ENCODE measurements around the gene GFRA1. TPM values are rescaled to one million over a fixed set of nuclear protein-coding genes. Genes with fewer than 3 reads are reported as not detected.

GFRA1 gene
- polyA plus RNA-seq, 1 donor (not counting 4 experiments of a cell fraction or from before 2014, with no cell fraction given) = not detected

GRCh38 chr10:116118847-116119246 is 154.2 kb downstream of the GFRA1 start:
- H3K27me3 ChIP-seq (ENCODE audit: control insufficient read depth, extremely low read depth, insufficient read depth, low read length) = no peaks in the 10 kb centered on the region
- dilution Hi-C loops (cut with MboI; ENCODE audit: extremely low pct_ligation_motif_present, low sequenced_read_pairs) = no loop called here

GRCh38 chr10:116115797-116116196 is 157.2 kb downstream of the GFRA1 start:
- peaks cover 7% of the 10 kb centered on the region for H3K4me1 ChIP-seq (ENCODE audit: control insufficient read depth, extremely low read depth, insufficient read depth, low read length)
- no peak overlapping the region for H3K4me3 ChIP-seq (ENCODE audit: control insufficient read depth in 2 of 3, extremely low read depth in 1 of 3, insufficient read depth in 2 of 3, low read depth in 1 of 3, low read length in 3 of 3)
- DNase-seq (ENCODE audit: low read depth, low spot score) (no peak), FAIRE-seq (no peak)
- TF ChIP-seq CTCF (optimal IDR thresholded peaks at IDR 0.05 in 1 of 3, IDR thresholded peaks at IDR 0.05 in 1 of 3, conservative IDR thresholded peaks at IDR 0.05 in 1 of 3; ENCODE audit: extremely low read depth in 1 of 3, insufficient read depth in 2 of 3, low read length in 3 of 3) (no peak), EZH2 (IDR thresholded peaks at IDR 0.05; ENCODE audit: low read length) (no peak)
- H3K4me2 ChIP-seq (ENCODE audit: control insufficient read depth, extremely low read depth, insufficient read depth, low read depth, low read length) = no peak overlapping the region
- H3K27ac ChIP-seq (ENCODE audit: control insufficient read depth, insufficient read depth, low read length) = no peak overlapping the region
- H3K27me3 ChIP-seq (ENCODE audit: control insufficient read depth, extremely low read depth, insufficient read depth, low read length) = no peaks in the 10 kb centered on the region
- no peak overlapping the region for H2AFZ ChIP-seq (ENCODE audit: control insufficient read depth, low read length)
- H3K9me3 ChIP-seq (ENCODE audit: control insufficient read depth, low read depth, low read length) = no peaks in the 10 kb centered on the region
- no peaks in the 10 kb centered on the region for H3K9me1 ChIP-seq (ENCODE audit: control insufficient read depth, extremely low read depth, insufficient read depth, low read length)
- H3K79me2 ChIP-seq (ENCODE audit: control insufficient read depth, insufficient read depth, low read length) = no peaks in the 10 kb centered on the region
- no peak overlapping the region for H3K9ac ChIP-seq (ENCODE audit: control insufficient read depth, extremely low read depth, insufficient read depth, low read length)
- H3K36me3 ChIP-seq (ENCODE audit: control insufficient read depth in 2 of 2, extremely low read depth in 1 of 2, insufficient read depth in 2 of 2, low read length in 2 of 2) = no peaks in the 10 kb centered on the region
- no peaks in the 10 kb centered on the region for H4K20me1 ChIP-seq (ENCODE audit: control insufficient read depth, extremely low read depth, insufficient read depth, low read length)
- dilution Hi-C loops (cut with MboI; ENCODE audit: extremely low pct_ligation_motif_present, low sequenced_read_pairs) = no loop called here

More at GRCh38 chr10:116118847-116119246, 154.2 kb downstream of the GFRA1 start:
- no peak overlapping the region for H3K4me2 ChIP-seq (ENCODE audit: control insufficient read depth, extremely low read depth, insufficient read depth, low read depth, low read length)
- H3K9me3 ChIP-seq (ENCODE audit: control insufficient read depth, low read depth, low read length) = no peaks in the 10 kb centered on the region
- H3K27ac ChIP-seq (ENCODE audit: control insufficient read depth, insufficient read depth, low read length) = no peak overlapping the region
- no peaks in the 10 kb centered on the region for H3K9me1 ChIP-seq (ENCODE audit: control insufficient read depth, extremely low read depth, insufficient read depth, low read length)
- H3K79me2 ChIP-seq (ENCODE audit: control insufficient read depth, insufficient read depth, low read length) = no peaks in the 10 kb centered on the region
- no peak overlapping the region for H2AFZ ChIP-seq (ENCODE audit: control insufficient read depth, low read length)
- no peak for FAIRE-seq
- H4K20me1 ChIP-seq (ENCODE audit: control insufficient read depth, extremely low read depth, insufficient read depth, low read length) = no peaks in the 10 kb centered on the region
- no peak for TF ChIP-seq CTCF (optimal IDR thresholded peaks at IDR 0.05 in 1 of 3, IDR thresholded peaks at IDR 0.05 in 1 of 3, conservative IDR thresholded peaks at IDR 0.05 in 1 of 3; ENCODE audit: extremely low read depth in 1 of 3, insufficient read depth in 2 of 3, low read length in 3 of 3)
- no peak for TF ChIP-seq EZH2 (IDR thresholded peaks at IDR 0.05; ENCODE audit: low read length)
- H3K36me3 ChIP-seq (ENCODE audit: control insufficient read depth in 2 of 2, extremely low read depth in 1 of 2, insufficient read depth in 2 of 2, low read length in 2 of 2) = no peaks in the 10 kb centered on the region
- peaks cover 7% of the 10 kb centered on the region for H3K4me1 ChIP-seq (ENCODE audit: control insufficient read depth, extremely low read depth, insufficient read depth, low read length)
- no peak overlapping the region for H3K9ac ChIP-seq (ENCODE audit: control insufficient read depth, extremely low read depth, insufficient read depth, low read length)
- no peak for DNase-seq (ENCODE audit: low read depth, low spot score)
- no peak overlapping the region for H3K4me3 ChIP-seq (ENCODE audit: control insufficient read depth in 2 of 3, extremely low read depth in 1 of 3, insufficient read depth in 2 of 3, low read depth in 1 of 3, low read length in 3 of 3)
